Uterus (tissue), 2 donors: ENCODE results near the gene ATL2.
"Not testable (repeated sequence)": the region's sequence is repeated elsewhere in the genome, so short reads cannot be mapped to it uniquely, and the experiment has no call there.

Experiments
- CTCF ChIP-seq, 4 experiments: fragments of 200-600 bp in 2 of 4; fragments of 450-650 bp in 2 of 4; sonication (generic) in 2 of 4; IDR thresholded peaks; one replicate each; pipeline ENCODE4 v1.5.1; 2016 to 2019; ENCODE audit warnings: antibody characterized with exemption in 4 of 4, mild to moderate bottlenecking in 2 of 4, moderate library complexity in 1 of 4
- POLR2A ChIP-seq, 2 donors: fragments of 450-650 bp; IDR thresholded peaks; one replicate each; pipeline ENCODE4 v1.6.1; 2016; ENCODE audit warnings: antibody characterized with exemption in 2 of 2, mild to moderate bottlenecking in 1 of 2, moderate library complexity in 1 of 2

GRCh38 chr2:38257680-38258079 is 119.4 kb downstream of the ATL2 start:
- not testable (repeated sequence) for TF ChIP-seq CTCF, POLR2A (IDR thresholded peaks at IDR 0.05)
